Activated T-helper 17 cell treated with anti-CD3 and anti-CD28 coated beads, Interleukin-2, amount 50 U/mL, for 72 hours (primary cell): ENCODE measurements around the gene SART1. TPM values are rescaled to one million over a fixed set of nuclear protein-coding genes. Genes with fewer than 3 reads are reported as not detected.
"Not testable (repeated sequence)": the region's sequence is repeated elsewhere in the genome, so short reads cannot be mapped to it uniquely, and the experiment has no call there.

Experiments
- ATAC-seq: fragments of 150-1000 bp; cut with Tn5 transposase; replicated peaks from 2 replicates; pipeline ENCODE4 v1.10.0; 2021; ENCODE audit warnings: mild to moderate bottlenecking, moderate library complexity
- H3K27ac Mint-ChIP-seq: one replicate; pipeline ENCODE4 v1.8.0; 2022; ENCODE audit warnings: mixed read lengths
- H3K27me3 Mint-ChIP-seq: one replicate; pipeline ENCODE4 v1.8.0; 2022; ENCODE audit warnings: mixed read lengths
- H3K36me3 Mint-ChIP-seq: one replicate; pipeline ENCODE4 v1.8.0; 2022; ENCODE audit warnings: low read depth, mild to moderate bottlenecking, mixed read lengths
- H3K4me1 Mint-ChIP-seq: one replicate; pipeline ENCODE4 v1.8.0; 2022; ENCODE audit warnings: mixed read lengths
- H3K4me3 Mint-ChIP-seq: one replicate; pipeline ENCODE4 v1.8.0; 2022; ENCODE audit warnings: mild to moderate bottlenecking, mixed read lengths
- H3K9me3 Mint-ChIP-seq: one replicate; pipeline ENCODE4 v1.8.0; 2022; ENCODE audit warnings: mixed read lengths
- total RNA-seq, 2 donors: library from RNA; stranded (reverse); gene quantifications; one replicate each; pipeline ENCODE4 v1.2.3, GENCODE V29; 2022

Gene SART1
- total RNA-seq, 2 donors from 2014 or later: 44.7 to 51.3 TPM

- H3K27me3 Mint-ChIP-seq: peaks cover 5% of the 10 kb centered on the region
- H3K4me1 Mint-ChIP-seq: peaks cover 4% of the 10 kb centered on the region
- H3K4me3 Mint-ChIP-seq: peak overlapping the region; percentile 20
- no peaks in the 10 kb centered on the region for H3K36me3 Mint-ChIP-seq
- ATAC-seq: peak; percentile 81
- no peaks in the 10 kb centered on the region for H3K9me3 Mint-ChIP-seq
- peak overlapping the region; percentile 36 for H3K27ac Mint-ChIP-seq
Observed at GRCh38 chr11:66020618-66021357, 59.3 kb downstream of the SART1 start.

- Mint-ChIP-seq H3K9me3 (no peaks in the 10 kb centered on the region), H3K4me3 (peak overlapping the region; percentile 59), H3K4me1 (peaks cover 4% of the 10 kb centered on the region), H3K27me3 (peaks cover 5% of the 10 kb centered on the region), H3K27ac (peak overlapping the region; percentile 74), H3K36me3 (no peaks in the 10 kb centered on the region)
- peak; percentile 85 for ATAC-seq
Observed at GRCh38 chr11:66022401-66023185, 61.1 kb downstream of the SART1 start.

- not testable (repeated sequence) for ATAC-seq, H3K4me1 Mint-ChIP-seq, H3K4me3 Mint-ChIP-seq, H3K9me3 Mint-ChIP-seq, H3K27ac Mint-ChIP-seq, H3K36me3 Mint-ChIP-seq, H3K27me3 Mint-ChIP-seq
Observed at GRCh38 chr11:66023186-66023440, 61.6 kb downstream of the SART1 start.

GRCh38 chr11:66026017-66026529, 64.5 kb downstream of the SART1 start, which contains the start of gene CATSPER1:
CATSPER1 (minus strand) TSS chr11:66026479; CDS start chr11:66026379, 100 bp downstream.
- no peak within 1 kb of the TSS for H3K4me3 Mint-ChIP-seq
- H3K27ac Mint-ChIP-seq: peak within 1 kb of the TSS; percentile 34
- no peaks in the 10 kb centered on the region for H3K9me3 Mint-ChIP-seq
- peaks cover 4% of the 10 kb centered on the region for H3K4me1 Mint-ChIP-seq
- ATAC-seq: no peak
- no peaks in the 10 kb centered on the region for H3K36me3 Mint-ChIP-seq
- H3K27me3 Mint-ChIP-seq: peaks cover 5% of the 10 kb centered on the region

Other genes starting within 250 kb of the SART1 start
- gene KAT5, start 249.5 kb upstream of the SART1 start, total RNA-seq: 10 to 100 TPM; 75.6 to 88.8 TPM
- 10 to 100 TPM; 57.4 to 92.9 TPM for gene RNASEH2C, start 240.9 kb upstream of the SART1 start, total RNA-seq
- 10 to 100 TPM; 17.2 to 21.9 TPM for gene AP5B1, start 180.8 kb upstream of the SART1 start, total RNA-seq
- gene OVOL1, start 174.7 kb upstream of the SART1 start, total RNA-seq: under 1 TPM in 1 of 2 donors, not detected in 1; 0.98 TPM
- 1 to 10 TPM; 1.6 to 6.6 TPM for gene SNX32, start 127.8 kb upstream of the SART1 start, total RNA-seq
- gene CFL1, start 103.6 kb upstream of the SART1 start, total RNA-seq: 1,000 to 10,000 TPM in 1 of 2 donors, 100 to 1,000 TPM in 1; 682 to 1,566 TPM
- 10 to 100 TPM; 65.2 to 77.2 TPM for gene MUS81, start 101.3 kb upstream of the SART1 start, total RNA-seq
- gene EFEMP2, start 88.9 kb upstream of the SART1 start, total RNA-seq: 10 to 100 TPM; 11.5 to 76.3 TPM
- gene CTSW, start 81.9 kb upstream of the SART1 start, total RNA-seq: 10 to 100 TPM in 1 of 2 donors, 1 to 10 TPM in 1; 5.4 to 23.6 TPM
- 100 to 1,000 TPM in 1 of 2 donors, 10 to 100 TPM in 1; 75.8 to 102 TPM for gene FIBP, start 73.3 kb upstream of the SART1 start, total RNA-seq
- gene CCDC85B, start 71.1 kb upstream of the SART1 start, total RNA-seq: 10 to 100 TPM; 21.0 to 37.2 TPM
- 10 to 100 TPM; 18.7 to 24.8 TPM for gene FOSL1, start 61.3 kb upstream of the SART1 start, total RNA-seq
- 10 to 100 TPM; 20.9 to 30.1 TPM for gene C11orf68, start 42.7 kb upstream of the SART1 start, total RNA-seq
- 10 to 100 TPM; 85.3 to 94.5 TPM for gene DRAP1, start 42.3 kb upstream of the SART1 start, total RNA-seq
- gene TSGA10IP, start 16.3 kb upstream of the SART1 start, total RNA-seq: not detected
- gene EIF1AD, start 40.4 kb downstream of the SART1 start, total RNA-seq: 10 to 100 TPM; 47.6 to 66.3 TPM
- gene BANF1, start 40.8 kb downstream of the SART1 start, total RNA-seq: 100 to 1,000 TPM; 158 to 245 TPM
- under 1 TPM in 1 of 2 donors, not detected in 1; 0.37 TPM for gene CST6, start 50.3 kb downstream of the SART1 start, total RNA-seq
- gene CATSPER1, start 64.7 kb downstream of the SART1 start, total RNA-seq: 1 to 10 TPM in 1 of 2 donors, not detected in 1; 2.1 TPM
- gene GAL3ST3, start 87.4 kb downstream of the SART1 start, total RNA-seq: under 1 TPM in 1 of 2 donors, not detected in 1; 0.45 TPM
- gene SF3B2, start 90.6 kb downstream of the SART1 start, total RNA-seq: 100 to 1,000 TPM; 201 to 237 TPM
- 100 to 1,000 TPM in 1 of 2 donors, 10 to 100 TPM in 1; 84.5 to 105 TPM for gene PACS1, start 108.5 kb downstream of the SART1 start, total RNA-seq